ENCODE data around the gene C3orf85.

C3orf85 gene

GRCh38 chr3:109109574-109109973, 26.9 kb upstream of the C3orf85 start:
- in situ Hi-C loops (cut with MboI; ENCODE audit: low sequenced_read_pairs, unreplicated experiment), result no loop called here
- no peak for DNase-seq (ENCODE audit: low spot score)
- TF ChIP-seq CTCF (IDR thresholded peaks at IDR 0.05; ENCODE audit: borderline replicate concordance, control extremely low read depth, extremely low read depth, insufficient read depth, missing control alignments), result no peak

- DNase-seq (ENCODE audit: low spot score), result no peak
- no peak for TF ChIP-seq CTCF (IDR thresholded peaks at IDR 0.05; ENCODE audit: borderline replicate concordance, control extremely low read depth, extremely low read depth, insufficient read depth, missing control alignments)
- in situ Hi-C loops (cut with MboI; ENCODE audit: low sequenced_read_pairs, unreplicated experiment), result no loop called here
Observed at GRCh38 chr3:109112946-109113760, 23.4 kb upstream of the C3orf85 start.

DNA sequence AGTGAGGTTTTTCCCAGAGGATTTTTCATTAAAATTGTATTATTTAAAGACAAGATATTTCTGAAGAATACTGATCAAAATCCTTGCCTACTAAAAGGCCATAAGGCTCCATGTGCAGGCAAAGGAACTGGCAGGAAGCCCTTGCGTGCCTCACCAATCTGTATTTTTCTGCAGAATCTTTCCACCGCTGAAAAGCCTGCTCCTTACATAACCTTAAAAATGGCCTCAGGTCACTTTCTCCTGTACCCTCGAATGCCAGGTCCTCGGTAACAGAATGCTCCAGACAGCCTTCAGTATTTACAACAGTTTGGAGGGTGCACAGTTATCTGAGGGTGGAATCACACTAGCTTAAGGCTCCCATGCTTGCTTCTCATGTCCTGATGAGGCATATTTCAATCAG, 21.8 kb upstream of the C3orf85 start:
- no peak for TF ChIP-seq CTCF (IDR thresholded peaks at IDR 0.05; ENCODE audit: borderline replicate concordance, control extremely low read depth, extremely low read depth, insufficient read depth, missing control alignments)
- no peak for DNase-seq (ENCODE audit: low spot score)
- in situ Hi-C loops (cut with MboI; ENCODE audit: low sequenced_read_pairs, unreplicated experiment), result no loop called here

GRCh38 chr3:109115451-109115850, 21.1 kb upstream of the C3orf85 start:
- in situ Hi-C loops (cut with MboI; ENCODE audit: low sequenced_read_pairs, unreplicated experiment), result no loop called here
- no peak for TF ChIP-seq CTCF (IDR thresholded peaks at IDR 0.05; ENCODE audit: borderline replicate concordance, control extremely low read depth, extremely low read depth, insufficient read depth, missing control alignments)
- no peak for DNase-seq (ENCODE audit: low spot score)

- no peak for TF ChIP-seq CTCF (IDR thresholded peaks at IDR 0.05; ENCODE audit: borderline replicate concordance, control extremely low read depth, extremely low read depth, insufficient read depth, missing control alignments)
- in situ Hi-C loops (cut with MboI; ENCODE audit: low sequenced_read_pairs, unreplicated experiment), result no loop called here
- no peak for DNase-seq (ENCODE audit: low spot score)
Observed at GRCh38 chr3:109116031-109116430, 20.5 kb upstream of the C3orf85 start.

DNA sequence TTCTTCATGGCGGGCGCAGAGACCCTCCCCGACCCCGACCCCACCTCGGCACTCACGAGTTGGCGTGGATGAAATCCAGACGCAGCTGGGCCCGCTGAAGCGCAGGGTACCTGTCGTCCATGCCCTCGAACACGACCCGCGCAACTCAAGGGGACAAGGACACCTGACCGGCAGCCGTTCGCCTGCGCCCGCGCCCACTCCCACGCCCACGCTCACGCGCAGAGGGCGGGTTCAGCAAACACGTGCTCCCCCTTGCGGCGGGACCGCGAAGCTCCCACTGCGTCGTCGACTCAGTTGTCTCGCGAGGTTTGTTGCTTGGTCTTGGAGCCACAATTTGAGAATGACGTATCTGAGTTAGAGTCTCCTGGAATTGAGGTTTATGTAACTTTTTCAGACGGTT, 18.6 kb upstream of the C3orf85 start, which contains the start of gene MORC1:
Gene MORC1 (minus strand): TSS at position 196 of the 400 bp plus-strand sequence. CDS start 75 bp downstream, at position 121.
- in situ Hi-C loops (cut with MboI; ENCODE audit: low sequenced_read_pairs, unreplicated experiment), result no loop called here
- TF ChIP-seq CTCF (IDR thresholded peaks at IDR 0.05; ENCODE audit: borderline replicate concordance, control extremely low read depth, extremely low read depth, insufficient read depth, missing control alignments), result no peak
- no peak for DNase-seq (ENCODE audit: low spot score)
